Smooth muscle cell (in vitro differentiated cells): Measurements from ENCODE around the gene CDR2L. TPM values are rescaled to one million over a fixed set of nuclear protein-coding genes. Genes with fewer than 3 reads are reported as not detected.

Experiments
- DNase-seq: peaks from one replicate; lab custom pipeline; 2025; ENCODE audit not compliant: unreplicated experiment; lab: John Stamatoyannopoulos, UW
- H2AFZ ChIP-seq: fragments of 200-600 bp; sonication (generic); 2 replicates; pipeline ENCODE4 v1.6.0; 2016; ENCODE audit warnings: antibody characterized with exemption, low read depth, mild to moderate bottlenecking
- H3F3A ChIP-seq: fragments of 200-600 bp; sonication (generic); 2 replicates; pipeline ENCODE4 v1.6.0; 2017; ENCODE audit warnings: antibody characterized with exemption, low read depth
- H3K27ac ChIP-seq: fragments of 200-600 bp; sonication (generic); 2 replicates; pipeline ENCODE4 v1.5.1; 2016; ENCODE audit warnings: low read depth, mild to moderate bottlenecking
- H3K27me3 ChIP-seq: fragments of 200-600 bp; sonication (generic); 2 replicates; pipeline ENCODE4 v1.6.1; 2016; ENCODE audit warnings: low read depth, mild to moderate bottlenecking
- H3K36me3 ChIP-seq: fragments of 200-600 bp; sonication (generic); 2 replicates; pipeline ENCODE4 v1.5.1; 2016; ENCODE audit warnings: low read depth
- H3K4me1 ChIP-seq: fragments of 200-600 bp; sonication (generic); 2 replicates; pipeline ENCODE4 v1.5.1; 2016; ENCODE audit warnings: low read depth
- H3K4me2 ChIP-seq: fragments of 200-600 bp; sonication (generic); 2 replicates; pipeline ENCODE4 v1.6.0; 2016; ENCODE audit warnings: mild to moderate bottlenecking
- H3K4me3 ChIP-seq: fragments of 200-600 bp; sonication (generic); 2 replicates; pipeline ENCODE4 v1.5.1; 2016; ENCODE audit warnings: mild to moderate bottlenecking
- H3K79me2 ChIP-seq: fragments of 200-600 bp; sonication (generic); 2 replicates; pipeline ENCODE4 v1.6.0; 2016; ENCODE audit warnings: low read depth, mild to moderate bottlenecking
- H3K9ac ChIP-seq: fragments of 200-600 bp; sonication (generic); 2 replicates; pipeline ENCODE4 v1.6.0; 2016; ENCODE audit warnings: low read depth
- H3K9me3 ChIP-seq: fragments of 200-600 bp; sonication (generic); replicated peaks from 2 replicates; pipeline ENCODE4 v1.5.1; 2016; ENCODE audit warnings: low read depth
- H4K20me1 ChIP-seq: fragments of 200-600 bp; sonication (generic); 2 replicates; pipeline ENCODE4 v1.6.0; 2016; ENCODE audit warnings: low read depth
- WGBS: methylation state at CpG from one replicate; pipeline ENCODE4 v1.1.7; 2016; ENCODE audit warnings: low lambda C conversion rate; 5-methylcytosine and 5-hydroxymethylcytosine counted together
- polyA plus RNA-seq: library from polyadenylated mRNA; unstranded; fragments of >200 nt; fragmentation: Nextera tagmentation; extraction: Ambion mirVana; gene quantifications from 2 replicates; pipeline ENCODE4 v1.2.1, GENCODE V29; 2016
- total RNA-seq: library from RNA; depleted of rRNA; stranded (reverse); fragments of >200 nt; gene quantifications from 2 replicates; pipeline ENCODE4 v1.2.3, GENCODE V29; 2014
- TF ChIP-seq, protein P1 (sequence below): fragments of 200-600 bp; sonication (generic); IDR thresholded peaks from 2 replicates; pipeline ENCODE4 v1.5.1; 2017; ENCODE audit warnings: borderline replicate concordance, mild to moderate bottlenecking, antibody characterized with exemption; ENCODE audit not compliant: insufficient read depth, poor library complexity, severe bottlenecking

Gene CDR2L
- total and polyA plus RNA-seq, 2 experiments from 2014 or later, result 37.8 to 40.7 TPM

DNA sequence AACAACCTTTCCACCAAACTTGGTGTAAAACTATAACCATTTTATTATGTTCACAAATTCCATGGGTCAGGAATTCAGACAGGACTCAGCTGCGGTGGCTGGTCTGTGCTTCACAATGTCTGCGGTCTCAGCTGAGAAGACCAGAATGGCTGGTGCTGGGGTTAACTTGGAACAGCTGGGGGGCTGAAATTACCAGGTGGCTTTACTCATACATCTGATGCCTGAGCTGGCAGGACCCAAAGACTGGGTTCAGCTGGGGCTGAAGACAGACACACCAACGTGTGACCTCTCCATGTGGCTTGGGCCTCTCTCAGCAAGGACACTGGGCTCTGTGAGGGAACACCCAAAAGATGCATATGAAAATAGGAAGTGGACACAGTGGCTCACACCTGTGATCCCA lies 9.2 kb upstream of the CDR2L start:
- Histone ChIP-seq H3K27ac (no peak overlapping the region), H3K79me2 (no peaks in the 10 kb centered on the region), H3K4me3 (no peak overlapping the region), H3K9me3 (no peaks in the 10 kb centered on the region), H3F3A (peaks cover 3% of the 10 kb centered on the region), H2AFZ (no peak overlapping the region), H3K36me3 (no peaks in the 10 kb centered on the region), H3K27me3 (peaks cover 23% of the 10 kb centered on the region), H3K9ac (no peak overlapping the region), H3K4me2 (no peak overlapping the region), H3K4me1 (peaks cover 10% of the 10 kb centered on the region), H4K20me1 (no peaks in the 10 kb centered on the region)
- no peak for DNase-seq
- TF ChIP-seq, protein P1, sequence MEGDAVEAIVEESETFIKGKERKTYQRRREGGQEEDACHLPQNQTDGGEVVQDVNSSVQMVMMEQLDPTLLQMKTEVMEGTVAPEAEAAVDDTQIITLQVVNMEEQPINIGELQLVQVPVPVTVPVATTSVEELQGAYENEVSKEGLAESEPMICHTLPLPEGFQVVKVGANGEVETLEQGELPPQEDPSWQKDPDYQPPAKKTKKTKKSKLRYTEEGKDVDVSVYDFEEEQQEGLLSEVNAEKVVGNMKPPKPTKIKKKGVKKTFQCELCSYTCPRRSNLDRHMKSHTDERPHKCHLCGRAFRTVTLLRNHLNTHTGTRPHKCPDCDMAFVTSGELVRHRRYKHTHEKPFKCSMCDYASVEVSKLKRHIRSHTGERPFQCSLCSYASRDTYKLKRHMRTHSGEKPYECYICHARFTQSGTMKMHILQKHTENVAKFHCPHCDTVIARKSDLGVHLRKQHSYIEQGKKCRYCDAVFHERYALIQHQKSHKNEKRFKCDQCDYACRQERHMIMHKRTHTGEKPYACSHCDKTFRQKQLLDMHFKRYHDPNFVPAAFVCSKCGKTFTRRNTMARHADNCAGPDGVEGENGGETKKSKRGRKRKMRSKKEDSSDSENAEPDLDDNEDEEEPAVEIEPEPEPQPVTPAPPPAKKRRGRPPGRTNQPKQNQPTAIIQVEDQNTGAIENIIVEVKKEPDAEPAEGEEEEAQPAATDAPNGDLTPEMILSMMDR, result no peak
- 85% methylated on average over 3 of the region's 3 CpGs for WGBS

DNA sequence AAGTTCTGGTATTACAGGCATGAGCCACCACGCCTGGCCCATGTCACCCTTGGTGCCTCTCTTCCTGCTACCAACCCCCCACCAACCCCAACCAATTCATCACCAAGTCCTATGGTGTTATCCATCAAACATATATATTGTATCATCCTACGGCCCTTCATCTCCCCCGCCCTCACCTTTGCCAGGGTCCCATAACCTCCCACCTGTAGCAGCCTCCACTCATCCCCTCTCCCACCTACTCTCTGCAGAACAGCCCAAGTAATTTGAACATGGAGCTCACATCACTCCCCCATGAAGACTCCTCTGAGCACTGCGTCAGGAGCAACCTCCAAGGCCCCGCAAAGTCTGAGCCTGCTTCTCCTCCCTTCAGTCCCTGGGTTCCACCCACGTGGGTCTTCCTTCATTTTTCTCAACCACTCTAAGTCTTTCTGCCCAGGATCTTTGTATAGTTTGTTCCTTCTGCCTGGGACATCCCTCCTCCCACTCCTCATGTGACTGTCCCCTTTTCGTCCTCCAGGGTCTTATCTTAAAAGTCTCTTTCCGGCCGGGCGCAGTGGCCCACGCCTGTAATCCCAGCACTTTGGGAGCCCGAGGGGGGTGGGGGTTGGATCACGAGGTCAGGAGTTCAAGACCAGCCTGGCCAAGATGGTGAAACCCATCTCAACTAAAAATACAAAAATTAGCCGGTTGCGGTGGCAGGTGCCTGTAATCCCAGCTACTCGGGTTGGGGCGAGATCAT lies 7.9 kb upstream of the CDR2L start:
- H3K79me2 ChIP-seq, result no peaks in the 10 kb centered on the region
- H3K4me2 ChIP-seq, result no peak overlapping the region
- TF ChIP-seq, protein P1, result no peak
- peaks cover 11% of the 10 kb centered on the region for H3K4me1 ChIP-seq
- H4K20me1 ChIP-seq, result no peaks in the 10 kb centered on the region
- H3F3A ChIP-seq, result peaks cover 3% of the 10 kb centered on the region
- no peak overlapping the region for H3K4me3 ChIP-seq
- H3K27ac ChIP-seq, result no peak overlapping the region
- H3K36me3 ChIP-seq, result no peaks in the 10 kb centered on the region
- H3K27me3 ChIP-seq, result peaks cover 9% of the 10 kb centered on the region
- H2AFZ ChIP-seq, result no peak overlapping the region
- 79% methylated on average over 17 of the region's 17 CpGs for WGBS
- DNase-seq, result no peak
- H3K9me3 ChIP-seq, result no peaks in the 10 kb centered on the region
- H3K9ac ChIP-seq, result no peak overlapping the region

DNA sequence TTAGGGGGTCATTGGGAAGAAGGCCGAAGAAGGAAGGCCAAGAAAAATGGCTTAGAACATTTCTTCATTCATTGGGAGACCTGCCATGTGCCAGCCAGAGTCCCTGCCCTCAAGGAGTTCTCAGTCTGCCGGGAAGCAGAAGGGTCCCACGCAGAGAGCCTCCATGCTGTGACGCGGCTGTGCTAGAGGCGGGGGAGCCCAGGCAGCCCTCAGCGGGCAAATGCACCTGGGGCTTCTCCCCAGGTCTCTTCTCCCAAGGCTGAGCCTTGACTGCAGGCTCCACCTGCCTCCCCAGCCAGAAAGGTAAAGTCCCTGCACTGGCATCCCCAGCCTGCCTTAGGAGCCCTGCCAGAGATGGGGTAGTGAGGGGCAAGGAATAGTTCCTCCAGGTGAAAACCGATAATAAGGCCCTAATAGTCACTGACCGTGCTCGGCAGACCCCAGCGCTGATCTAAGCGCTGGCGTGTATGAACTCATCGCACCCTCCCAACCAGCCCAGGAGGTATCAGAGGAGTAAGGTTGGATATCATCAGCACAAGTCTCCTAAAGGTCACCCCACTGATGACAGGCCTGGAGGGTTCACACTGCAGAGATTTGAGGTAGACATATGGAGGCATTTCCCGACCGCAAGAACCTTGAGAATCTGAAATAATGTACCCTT lies 6.0 kb upstream of the CDR2L start:
- Histone ChIP-seq H3F3A (peaks cover 11% of the 10 kb centered on the region), H4K20me1 (no peaks in the 10 kb centered on the region), H3K4me3 (peak overlapping the region; percentile 63), H3K4me2 (peak overlapping the region; percentile 89), H3K9me3 (no peaks in the 10 kb centered on the region), H3K79me2 (no peaks in the 10 kb centered on the region), H3K4me1 (peaks cover 11% of the 10 kb centered on the region), H3K27ac (peak overlapping the region; percentile 77), H3K27me3 (no peaks in the 10 kb centered on the region), H2AFZ (peak overlapping the region; percentile 72), H3K9ac (peak overlapping the region; percentile 77), H3K36me3 (no peaks in the 10 kb centered on the region)
- TF ChIP-seq, protein P1, result no peak
- no peak for DNase-seq
- WGBS, result 73% methylated on average over 15 of the region's 16 CpGs
